Measurements from ENCODE around the gene PGGHG. TPM values are rescaled to one million over a fixed set of nuclear protein-coding genes. Genes with fewer than 3 reads are reported as not detected.
"Not testable (repeated sequence)": the region's sequence is repeated elsewhere in the genome, so short reads cannot be mapped to it uniquely, and the experiment has no call there.

Gene PGGHG
- total RNA-seq, 1 donor from 2014 or later, result 20.5 TPM

- H3K9me3 Mint-ChIP-seq, result peaks cover 9% of the 10 kb centered on the region
- H3K4me1 Mint-ChIP-seq, result peaks cover 3% of the 10 kb centered on the region
- H3K36me3 Mint-ChIP-seq, result peaks cover 1% of the 10 kb centered on the region
- Histone ChIP-seq H3K36me3 (no peaks in the 10 kb centered on the region), H3K27ac (no peak overlapping the region), H3F3A (ENCODE audit: low read depth) (no peaks in the 10 kb centered on the region), H4K20me1 (ENCODE audit: low read depth) (no peaks in the 10 kb centered on the region), H3K27me3 (peaks cover 3% of the 10 kb centered on the region), H2AFZ (replicated peaks) (no peak overlapping the region), H3K4me2 (no peak overlapping the region), H3K79me2 (ENCODE audit: low read depth) (no peaks in the 10 kb centered on the region), H3K9ac (no peak overlapping the region), H3K9me3 (ENCODE audit: low read depth) (no peaks in the 10 kb centered on the region), H3K4me3 (no peak overlapping the region), H3K4me1 (no peaks in the 10 kb centered on the region)
- H3K27me3 Mint-ChIP-seq (ENCODE audit: insufficient read depth, low read depth), result no peaks in the 10 kb centered on the region
- TF ChIP-seq EZH2 (IDR thresholded peaks at IDR 0.05) (no peak), CTCF (IDR thresholded peaks at IDR 0.05) (no peak), EZH2phosphoT487 (IDR thresholded peaks at IDR 0.05) (no peak)
- no peak overlapping the region for H3K27ac Mint-ChIP-seq
- no peak overlapping the region for H3K4me3 Mint-ChIP-seq
- no peak for DNase-seq (ENCODE audit: low spot score)
Observed at GRCh38 chr11:266676-267439, 22.1 kb upstream of the PGGHG start.

DNA sequence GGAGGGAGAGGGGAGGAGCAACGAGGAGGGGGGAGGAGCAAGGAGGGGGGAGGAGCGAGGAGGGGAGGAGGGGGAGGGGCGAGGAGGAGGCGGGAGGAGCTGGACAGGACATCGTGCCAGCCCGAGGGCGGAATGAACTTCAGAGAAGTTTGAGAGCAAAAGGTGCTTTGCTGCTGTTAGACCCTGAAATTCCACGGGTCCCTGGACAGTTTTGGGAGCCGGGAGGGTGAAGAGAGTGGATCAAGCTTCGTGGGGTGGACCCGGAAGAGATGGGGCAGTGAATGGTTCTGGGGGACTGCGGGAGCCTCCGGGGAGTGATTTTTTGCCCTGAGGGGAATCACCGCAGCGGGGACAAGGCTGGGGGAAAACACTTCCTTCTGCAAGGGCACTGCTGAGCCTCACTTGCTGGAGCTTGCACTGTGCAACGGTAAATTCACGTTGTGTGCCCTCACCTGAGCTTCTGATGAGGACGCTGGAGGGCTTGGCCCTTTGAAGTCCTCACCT, 21.4 kb upstream of the PGGHG start:
- H2AFZ ChIP-seq (replicated peaks), result no peak overlapping the region

DNA sequence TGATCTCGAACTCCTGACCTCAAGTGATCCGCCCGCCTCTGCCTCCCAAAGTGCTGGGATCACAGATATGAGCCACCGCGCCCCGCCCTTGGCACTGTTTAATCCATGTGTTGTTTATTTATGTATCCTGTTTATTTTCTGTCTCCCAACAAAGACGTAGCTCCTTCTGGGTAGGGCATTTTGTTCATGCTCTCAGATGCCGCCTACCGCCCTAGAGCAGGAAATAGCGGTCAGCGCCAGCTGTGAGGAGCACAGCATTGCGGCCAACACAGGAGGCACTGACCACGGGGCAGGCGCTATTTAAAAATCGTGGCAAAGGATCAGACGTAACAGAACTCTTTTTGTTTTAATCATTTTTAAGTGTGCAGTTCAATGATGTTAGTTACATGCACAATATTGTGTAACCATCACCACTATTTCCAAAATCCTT, 20.2 kb upstream of the PGGHG start:
- H3K27ac ChIP-seq; H3K79me2 ChIP-seq (ENCODE audit: low read depth); H3K27me3 Mint-ChIP-seq (ENCODE audit: insufficient read depth, low read depth); H3K9ac ChIP-seq; H3K4me3 Mint-ChIP-seq; H3K9me3 ChIP-seq (ENCODE audit: low read depth); H3F3A ChIP-seq (ENCODE audit: low read depth); H3K4me1 ChIP-seq; H3K36me3 Mint-ChIP-seq; H3K4me3 ChIP-seq; H3K4me1 Mint-ChIP-seq; H3K4me2 ChIP-seq; H4K20me1 ChIP-seq (ENCODE audit: low read depth); H3K9me3 Mint-ChIP-seq; H3K27ac Mint-ChIP-seq; H3K27me3 ChIP-seq; H3K36me3 ChIP-seq: not testable (repeated sequence)
- H2AFZ ChIP-seq (replicated peaks), result peak overlapping the region; percentile 36
- peak; percentile 23 for DNase-seq (ENCODE audit: low spot score)

More for the DNA sequence above, 21.4 kb upstream of the PGGHG start:
- Histone ChIP-seq H3K9ac (no peak overlapping the region), H3K4me1 (no peaks in the 10 kb centered on the region), H3K36me3 (no peaks in the 10 kb centered on the region), H3K79me2 (ENCODE audit: low read depth) (no peaks in the 10 kb centered on the region), H3K9me3 (ENCODE audit: low read depth) (no peaks in the 10 kb centered on the region), H3F3A (ENCODE audit: low read depth) (no peaks in the 10 kb centered on the region), H3K27me3 (peaks cover 3% of the 10 kb centered on the region), H3K27ac (no peak overlapping the region), H4K20me1 (ENCODE audit: low read depth) (no peaks in the 10 kb centered on the region), H3K4me3 (no peak overlapping the region), H3K4me2 (no peak overlapping the region)
- H3K4me3 Mint-ChIP-seq, result no peak overlapping the region
- no peak for TF ChIP-seq CTCF (IDR thresholded peaks at IDR 0.05)
- no peak for TF ChIP-seq EZH2phosphoT487 (IDR thresholded peaks at IDR 0.05)
- TF ChIP-seq EZH2 (IDR thresholded peaks at IDR 0.05), result no peak
- DNase-seq (ENCODE audit: low spot score), result no peak
- peaks cover 3% of the 10 kb centered on the region for H3K4me1 Mint-ChIP-seq
- H3K9me3 Mint-ChIP-seq, result peaks cover 7% of the 10 kb centered on the region
- H3K36me3 Mint-ChIP-seq, result peaks cover 1% of the 10 kb centered on the region
- no peaks in the 10 kb centered on the region for H3K27me3 Mint-ChIP-seq (ENCODE audit: insufficient read depth, low read depth)
- H3K27ac Mint-ChIP-seq, result no peak overlapping the region
